RWPE2 (cell line): ENCODE data around the gene MATCAP1.

Source experiments
- ATAC-seq: fragments of 200-7000 bp; cut with Tn5 transposase; 3 replicates; pipeline ENCODE4 v1.9.1; 2021; ENCODE audit warnings: low read depth
- DNase-seq: peaks from one replicate; pipeline ENCODE4 v3.0.0-alpha.2; 2020; ENCODE audit warnings: low spot score
- H3K27ac ChIP-seq: fragments of 450-650 bp; 2 replicates; pipeline ENCODE4 v1.5.1; 2017; ENCODE audit warnings: mild to moderate bottlenecking; ENCODE audit not compliant: poor library complexity, severe bottlenecking
- H3K27me3 ChIP-seq: fragments of 250-450 bp; sonication (Bioruptor Pico); 2 replicates; pipeline ENCODE4 v1.5.1; 2021; ENCODE audit warnings: mild to moderate bottlenecking, moderate library complexity; ENCODE audit not compliant: insufficient read depth, poor library complexity, severe bottlenecking
- H3K36me3 ChIP-seq: fragments of 250-450 bp; sonication (Bioruptor Pico); 2 replicates; pipeline ENCODE4 v1.5.1; 2020; ENCODE audit warnings: low read depth, mild to moderate bottlenecking, moderate library complexity
- H3K4me1 ChIP-seq: fragments of 250-450 bp; sonication (Bioruptor Pico); 2 replicates; pipeline ENCODE4 v1.5.1; 2021; ENCODE audit warnings: mild to moderate bottlenecking, moderate library complexity; ENCODE audit not compliant: insufficient read depth, poor library complexity, severe bottlenecking
- H3K4me3 ChIP-seq: fragments of 250-450 bp; sonication (Bioruptor Pico); 2 replicates; pipeline ENCODE4 v1.5.1; 2021; ENCODE audit warnings: mild to moderate bottlenecking, moderate library complexity; ENCODE audit not compliant: severe bottlenecking
- H3K9me3 ChIP-seq: fragments of 250-450 bp; sonication (Bioruptor Pico); 2 replicates; pipeline ENCODE4 v1.5.1; 2021; ENCODE audit warnings: mild to moderate bottlenecking, moderate library complexity; ENCODE audit not compliant: severe bottlenecking
- CTCF ChIP-seq: fragments of 450-650 bp; IDR thresholded peaks from one replicate; pipeline ENCODE4 v1.5.1; 2017; ENCODE audit warnings: mild to moderate bottlenecking, moderate library complexity; ENCODE audit not compliant: poor library complexity, severe bottlenecking

Gene MATCAP1

GRCh38 chr16:67158637-67159600, 24.8 kb downstream of the MATCAP1 start:
- H3K27me3 ChIP-seq: no peaks in the 10 kb centered on the region
- ATAC-seq (no peak), DNase-seq (peak; percentile 70)

GRCh38 chr16:67157892-67158635, 25.7 kb downstream of the MATCAP1 start:
- no peak for ATAC-seq

More at GRCh38 chr16:67158637-67159600, 24.8 kb downstream of the MATCAP1 start:
- Histone ChIP-seq H3K9me3 (no peaks in the 10 kb centered on the region), H3K4me1 (no peaks in the 10 kb centered on the region), H3K36me3 (no peaks in the 10 kb centered on the region), H3K27ac (peak overlapping the region; percentile 46), H3K4me3 (peak overlapping the region; percentile 61)
- no peak for TF ChIP-seq CTCF

GRCh38 chr16:67157106-67157748, 26.5 kb downstream of the MATCAP1 start:
- ATAC-seq (no peak), DNase-seq (no peak)
- no peak for TF ChIP-seq CTCF
- Histone ChIP-seq H3K4me1 (no peaks in the 10 kb centered on the region), H3K27ac (no peak overlapping the region), H3K36me3 (no peaks in the 10 kb centered on the region), H3K4me3 (no peak overlapping the region), H3K9me3 (no peaks in the 10 kb centered on the region), H3K27me3 (no peaks in the 10 kb centered on the region)

More at GRCh38 chr16:67157892-67158635, 25.7 kb downstream of the MATCAP1 start:
- TF ChIP-seq CTCF: no peak
- no peaks in the 10 kb centered on the region for H3K27me3 ChIP-seq
- no peaks in the 10 kb centered on the region for H3K36me3 ChIP-seq
- H3K4me1 ChIP-seq: no peaks in the 10 kb centered on the region
- no peaks in the 10 kb centered on the region for H3K9me3 ChIP-seq
- no peak overlapping the region for H3K4me3 ChIP-seq
- no peak overlapping the region for H3K27ac ChIP-seq
- DNase-seq: no peak

GRCh38 chr16:67156143-67156844, 27.5 kb downstream of the MATCAP1 start:
- no peaks in the 10 kb centered on the region for H3K4me1 ChIP-seq
- H3K27ac ChIP-seq: no peak overlapping the region
- DNase-seq (peak; percentile 49), ATAC-seq (no peak)
- H3K9me3 ChIP-seq: no peaks in the 10 kb centered on the region
- no peaks in the 10 kb centered on the region for H3K27me3 ChIP-seq
- no peaks in the 10 kb centered on the region for H3K36me3 ChIP-seq
- no peak overlapping the region for H3K4me3 ChIP-seq
- no peak for TF ChIP-seq CTCF
